GM23338 (cell line): ENCODE measurements around the gene STIM1.

Experiments
- CREB1 ChIP-seq: fragments of 250-450 bp; sonication (Bioruptor Pico); IDR thresholded peaks from 2 replicates; pipeline ENCODE4 v1.5.0; 2020; ENCODE audit warnings: low read depth, mild to moderate bottlenecking, moderate library complexity
- CTCF ChIP-seq, 2 experiments: fragments of 200-600 bp in 1 of 2; sonication (generic) in 1 of 2; conservative IDR thresholded peaks; 2 replicates each; pipeline versions ENCODE4 v1.5.1 to v1.6.1; 2016 to 2017; ENCODE audit warnings: antibody characterized with exemption in 2 of 2, low read depth in 2 of 2, mild to moderate bottlenecking in 2 of 2, moderate library complexity in 1 of 2
- ETS1 ChIP-seq: IDR thresholded peaks from 2 replicates; pipeline ENCODE4 v1.6.1; 2016; ENCODE audit warnings: antibody characterized with exemption
- EZH2 ChIP-seq: fragments of 200-600 bp; sonication (generic); IDR thresholded peaks from one replicate; pipeline ENCODE4 v1.8.0; 2017; ENCODE audit warnings: antibody characterized with exemption, mild to moderate bottlenecking, low read depth; ENCODE audit not compliant: unreplicated experiment
- EZH2phosphoT487 ChIP-seq: fragments of 200-600 bp; sonication (generic); IDR thresholded peaks from one replicate; pipeline ENCODE4 v1.8.1; 2018; ENCODE audit warnings: antibody characterized with exemption; ENCODE audit not compliant: unreplicated experiment
- JUNB ChIP-seq: IDR thresholded peaks from one replicate; pipeline ENCODE4 v1.6.1; 2016; ENCODE audit warnings: antibody characterized with exemption; ENCODE audit not compliant: unreplicated experiment
- POLR2AphosphoS5 ChIP-seq: IDR thresholded peaks from 2 replicates; pipeline ENCODE4 v1.6.1; 2016; ENCODE audit warnings: antibody characterized with exemption, low read depth
- ZNF114 ChIP-seq: fragments of 250-450 bp; sonication (Bioruptor Pico); IDR thresholded peaks from 2 replicates; pipeline ENCODE4 v1.5.0; 2020; ENCODE audit warnings: mild to moderate bottlenecking, moderate library complexity
- ZNF331 ChIP-seq: fragments of 250-450 bp; sonication (Bioruptor Pico); IDR thresholded peaks from 2 replicates; pipeline ENCODE4 v1.5.0; 2020; ENCODE audit warnings: low read depth, mild to moderate bottlenecking, moderate library complexity
- TF ChIP-seq, protein P1 (sequence below): IDR thresholded peaks from one replicate; pipeline ENCODE4 v1.6.1; 2018; ENCODE audit warnings: antibody characterized with exemption; ENCODE audit not compliant: unreplicated experiment

DNA sequence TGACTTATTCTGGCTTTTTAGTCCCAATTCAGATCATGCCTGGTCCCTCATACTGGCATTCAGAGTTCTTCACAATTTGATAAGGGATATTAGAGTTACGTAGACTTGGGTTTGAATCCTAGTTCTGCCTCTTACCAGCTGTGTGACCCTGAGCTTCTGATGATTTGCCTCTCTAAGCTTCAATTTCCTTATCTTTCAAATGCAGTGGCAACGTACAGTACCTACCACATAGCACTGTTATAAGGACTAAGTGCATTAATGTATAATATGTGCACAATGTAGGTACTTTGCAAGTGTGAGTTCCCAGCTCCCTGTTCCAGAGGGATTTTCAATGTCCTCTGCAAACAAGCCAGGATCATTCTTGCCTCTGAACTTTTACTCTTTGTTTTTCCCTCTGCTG lies 22.0 kb upstream of the STIM1 start:
- TF ChIP-seq CTCF (conservative IDR thresholded peaks at IDR 0.05; ENCODE audit: low read depth in 2 of 2) (no peak), EZH2 (no peak), EZH2phosphoT487 (no peak), POLR2AphosphoS5 (no peak), ZNF331 (CRISPR knock-in tag) (no peak), JUNB (no peak), CREB1 (CRISPR knock-in tag) (no peak), ZNF114 (CRISPR knock-in tag) (no peak), ETS1 (no peak)
- TF ChIP-seq, protein P1, sequence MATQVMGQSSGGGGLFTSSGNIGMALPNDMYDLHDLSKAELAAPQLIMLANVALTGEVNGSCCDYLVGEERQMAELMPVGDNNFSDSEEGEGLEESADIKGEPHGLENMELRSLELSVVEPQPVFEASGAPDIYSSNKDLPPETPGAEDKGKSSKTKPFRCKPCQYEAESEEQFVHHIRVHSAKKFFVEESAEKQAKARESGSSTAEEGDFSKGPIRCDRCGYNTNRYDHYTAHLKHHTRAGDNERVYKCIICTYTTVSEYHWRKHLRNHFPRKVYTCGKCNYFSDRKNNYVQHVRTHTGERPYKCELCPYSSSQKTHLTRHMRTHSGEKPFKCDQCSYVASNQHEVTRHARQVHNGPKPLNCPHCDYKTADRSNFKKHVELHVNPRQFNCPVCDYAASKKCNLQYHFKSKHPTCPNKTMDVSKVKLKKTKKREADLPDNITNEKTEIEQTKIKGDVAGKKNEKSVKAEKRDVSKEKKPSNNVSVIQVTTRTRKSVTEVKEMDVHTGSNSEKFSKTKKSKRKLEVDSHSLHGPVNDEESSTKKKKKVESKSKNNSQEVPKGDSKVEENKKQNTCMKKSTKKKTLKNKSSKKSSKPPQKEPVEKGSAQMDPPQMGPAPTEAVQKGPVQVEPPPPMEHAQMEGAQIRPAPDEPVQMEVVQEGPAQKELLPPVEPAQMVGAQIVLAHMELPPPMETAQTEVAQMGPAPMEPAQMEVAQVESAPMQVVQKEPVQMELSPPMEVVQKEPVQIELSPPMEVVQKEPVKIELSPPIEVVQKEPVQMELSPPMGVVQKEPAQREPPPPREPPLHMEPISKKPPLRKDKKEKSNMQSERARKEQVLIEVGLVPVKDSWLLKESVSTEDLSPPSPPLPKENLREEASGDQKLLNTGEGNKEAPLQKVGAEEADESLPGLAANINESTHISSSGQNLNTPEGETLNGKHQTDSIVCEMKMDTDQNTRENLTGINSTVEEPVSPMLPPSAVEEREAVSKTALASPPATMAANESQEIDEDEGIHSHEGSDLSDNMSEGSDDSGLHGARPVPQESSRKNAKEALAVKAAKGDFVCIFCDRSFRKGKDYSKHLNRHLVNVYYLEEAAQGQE: no peak
